ENCODE data around the gene KCTD4.
A peak's percentile ranks its signal among the peaks of the same experiment; 100 is the strongest.

KCTD4 gene

GRCh38 chr13:45168555-45168930 lies 32.3 kb downstream of the KCTD4 start:
- H3K36me3 Mint-ChIP-seq (ENCODE audit: low read depth): peaks cover 59% of the 10 kb centered on the region
- no peak for TF ChIP-seq CTCF (IDR thresholded peaks at IDR 0.05)
- no peak for DNase-seq
- H3K27me3 Mint-ChIP-seq (ENCODE audit: low read depth, poor library complexity): no peaks in the 10 kb centered on the region
- peaks cover 5% of the 10 kb centered on the region for H3K4me1 Mint-ChIP-seq
- peaks cover 3% of the 10 kb centered on the region for H3K9me3 Mint-ChIP-seq
- H3K27ac Mint-ChIP-seq: no peak overlapping the region
- no peak overlapping the region for H3K4me3 Mint-ChIP-seq

GRCh38 chr13:45167611-45168554 lies 33.0 kb downstream of the KCTD4 start:
- no peak for DNase-seq
- Mint-ChIP-seq H3K27me3 (ENCODE audit: low read depth, poor library complexity) (no peaks in the 10 kb centered on the region), H3K9me3 (no peaks in the 10 kb centered on the region), H3K4me3 (no peak overlapping the region), H3K4me1 (peaks cover 5% of the 10 kb centered on the region), H3K27ac (no peak overlapping the region), H3K36me3 (ENCODE audit: low read depth) (peaks cover 52% of the 10 kb centered on the region)
- no peak for TF ChIP-seq CTCF (IDR thresholded peaks at IDR 0.05)

GRCh38 chr13:45166858-45167257 lies 34.0 kb downstream of the KCTD4 start:
- no peak overlapping the region for H3K4me3 Mint-ChIP-seq
- H3K4me1 Mint-ChIP-seq: peaks cover 5% of the 10 kb centered on the region
- no peak for TF ChIP-seq CTCF (IDR thresholded peaks at IDR 0.05)
- no peaks in the 10 kb centered on the region for H3K27me3 Mint-ChIP-seq (ENCODE audit: low read depth, poor library complexity)
- no peaks in the 10 kb centered on the region for H3K9me3 Mint-ChIP-seq
- H3K27ac Mint-ChIP-seq: no peak overlapping the region
- no peak for DNase-seq
- H3K36me3 Mint-ChIP-seq (ENCODE audit: low read depth): peaks cover 42% of the 10 kb centered on the region

- H3K27ac Mint-ChIP-seq: no peak overlapping the region
- H3K27me3 Mint-ChIP-seq (ENCODE audit: low read depth, poor library complexity): no peaks in the 10 kb centered on the region
- H3K4me1 Mint-ChIP-seq: no peaks in the 10 kb centered on the region
- H3K36me3 Mint-ChIP-seq (ENCODE audit: low read depth): peaks cover 52% of the 10 kb centered on the region
- no peak for DNase-seq
- TF ChIP-seq CTCF (IDR thresholded peaks at IDR 0.05): no peak
- no peaks in the 10 kb centered on the region for H3K9me3 Mint-ChIP-seq
- H3K4me3 Mint-ChIP-seq: no peak overlapping the region
Measured at GRCh38 chr13:45162821-45163220, 38.0 kb downstream of the KCTD4 start.

- peak overlapping the region; percentile 29 for H3K27ac Mint-ChIP-seq
Measured at GRCh38 chr13:45162194-45162593, 38.7 kb downstream of the KCTD4 start.

More at GRCh38 chr13:45162194-45162593, 38.7 kb downstream of the KCTD4 start:
- no peak for TF ChIP-seq CTCF (IDR thresholded peaks at IDR 0.05)
- Mint-ChIP-seq H3K9me3 (no peaks in the 10 kb centered on the region), H3K27me3 (ENCODE audit: low read depth, poor library complexity) (no peaks in the 10 kb centered on the region), H3K4me3 (no peak overlapping the region), H3K36me3 (ENCODE audit: low read depth) (peaks cover 55% of the 10 kb centered on the region), H3K4me1 (no peaks in the 10 kb centered on the region)
- no peak for DNase-seq

Measured in nephron progenitor cell (in vitro differentiated cells).